Tibial nerve (tissue), 4 donors: ENCODE results near the gene SLC2A9.

ENCODE experiments used
- EP300 ChIP-seq, 2 donors: sonication (generic); formaldehyde crosslinking; IDR thresholded peaks; one replicate each; pipeline ENCODE4 v1.6.1; 2017; ENCODE audit warnings: antibody characterized with exemption in 2 of 2, mild to moderate bottlenecking in 1 of 2
- TF ChIP-seq, protein P1 (sequence below), 5 experiments: fragments of 200-600 bp in 3 of 5; fragments of 450-650 bp in 2 of 5; sonication (generic) in 3 of 5; IDR thresholded peaks; one replicate each; pipeline ENCODE4 v1.5.1; 2016 to 2019; ENCODE audit warnings: antibody characterized with exemption in 5 of 5, mild to moderate bottlenecking in 3 of 5, moderate library complexity in 2 of 5

DNA sequence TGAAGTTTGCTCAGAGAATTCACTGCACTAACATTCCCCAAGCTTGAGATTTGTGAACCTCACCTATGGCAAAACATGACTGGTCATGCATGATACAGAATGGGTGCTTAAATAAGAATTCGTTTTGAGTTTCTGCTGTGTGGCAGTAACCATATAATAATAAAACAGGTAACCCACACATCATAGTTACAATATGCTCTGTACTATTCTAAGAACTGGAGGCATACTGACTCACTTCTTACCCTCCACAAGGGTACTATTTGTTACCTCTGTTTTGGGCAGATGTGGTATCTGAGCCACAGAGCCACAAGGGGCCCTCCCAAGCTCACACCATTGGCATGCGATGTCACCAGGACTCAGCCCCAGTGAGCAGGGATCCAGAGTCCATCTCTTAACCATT, 17.6 kb downstream of the SLC2A9 start:
- TF ChIP-seq, protein P1, sequence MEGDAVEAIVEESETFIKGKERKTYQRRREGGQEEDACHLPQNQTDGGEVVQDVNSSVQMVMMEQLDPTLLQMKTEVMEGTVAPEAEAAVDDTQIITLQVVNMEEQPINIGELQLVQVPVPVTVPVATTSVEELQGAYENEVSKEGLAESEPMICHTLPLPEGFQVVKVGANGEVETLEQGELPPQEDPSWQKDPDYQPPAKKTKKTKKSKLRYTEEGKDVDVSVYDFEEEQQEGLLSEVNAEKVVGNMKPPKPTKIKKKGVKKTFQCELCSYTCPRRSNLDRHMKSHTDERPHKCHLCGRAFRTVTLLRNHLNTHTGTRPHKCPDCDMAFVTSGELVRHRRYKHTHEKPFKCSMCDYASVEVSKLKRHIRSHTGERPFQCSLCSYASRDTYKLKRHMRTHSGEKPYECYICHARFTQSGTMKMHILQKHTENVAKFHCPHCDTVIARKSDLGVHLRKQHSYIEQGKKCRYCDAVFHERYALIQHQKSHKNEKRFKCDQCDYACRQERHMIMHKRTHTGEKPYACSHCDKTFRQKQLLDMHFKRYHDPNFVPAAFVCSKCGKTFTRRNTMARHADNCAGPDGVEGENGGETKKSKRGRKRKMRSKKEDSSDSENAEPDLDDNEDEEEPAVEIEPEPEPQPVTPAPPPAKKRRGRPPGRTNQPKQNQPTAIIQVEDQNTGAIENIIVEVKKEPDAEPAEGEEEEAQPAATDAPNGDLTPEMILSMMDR (IDR thresholded peaks at IDR 0.05): no peak
- no peak for TF ChIP-seq EP300 (IDR thresholded peaks at IDR 0.05)
